Mammary epithelial cell (primary cell): ENCODE results near the gene RPL10A.

Experiments used
- CTCF ChIP-seq, 2 donors: IDR thresholded peaks in 1 of 2; conservative IDR thresholded peaks in 1 of 2; 2 replicates each; pipeline ENCODE4 v1.5.1; 2011 to 2012; ENCODE audit warnings: inconsistent platforms in 2 of 2, low read length in 2 of 2, mild to moderate bottlenecking in 2 of 2, control low read depth in 1 of 2, low read depth in 1 of 2; ENCODE audit not compliant: insufficient read depth in 1 of 2; ENCODE audit errors: extremely low read depth in 1 of 2
- EZH2 ChIP-seq: IDR thresholded peaks from 2 replicates; pipeline ENCODE4 v1.6.1; 2012; ENCODE audit warnings: low read length, inconsistent platforms, borderline replicate concordance

- TF ChIP-seq CTCF (conservative IDR thresholded peaks at IDR 0.05 in 1 of 2, IDR thresholded peaks at IDR 0.05 in 1 of 2; ENCODE audit: extremely low read depth in 1 of 2, insufficient read depth in 1 of 2, low read depth in 1 of 2, low read length in 2 of 2) (no peak), EZH2 (no peak)
These were observed 6.9 kb upstream of the RPL10A start for GRCh38 chr6:35461270-35461669.
